GM19438 (cell line): Measurements from ENCODE around the gene DTNB.
"Not testable (repeated sequence)": the region's sequence is repeated elsewhere in the genome, so short reads cannot be mapped to it uniquely, and the experiment has no call there.

Experiments
- ATAC-seq: cut with Tn5 transposase; IDR thresholded peaks from one replicate; pipeline ENCODE4 v1.9.1; 2021; ENCODE audit warnings: low read depth; ENCODE audit not compliant: unreplicated experiment

DTNB gene

DNA sequence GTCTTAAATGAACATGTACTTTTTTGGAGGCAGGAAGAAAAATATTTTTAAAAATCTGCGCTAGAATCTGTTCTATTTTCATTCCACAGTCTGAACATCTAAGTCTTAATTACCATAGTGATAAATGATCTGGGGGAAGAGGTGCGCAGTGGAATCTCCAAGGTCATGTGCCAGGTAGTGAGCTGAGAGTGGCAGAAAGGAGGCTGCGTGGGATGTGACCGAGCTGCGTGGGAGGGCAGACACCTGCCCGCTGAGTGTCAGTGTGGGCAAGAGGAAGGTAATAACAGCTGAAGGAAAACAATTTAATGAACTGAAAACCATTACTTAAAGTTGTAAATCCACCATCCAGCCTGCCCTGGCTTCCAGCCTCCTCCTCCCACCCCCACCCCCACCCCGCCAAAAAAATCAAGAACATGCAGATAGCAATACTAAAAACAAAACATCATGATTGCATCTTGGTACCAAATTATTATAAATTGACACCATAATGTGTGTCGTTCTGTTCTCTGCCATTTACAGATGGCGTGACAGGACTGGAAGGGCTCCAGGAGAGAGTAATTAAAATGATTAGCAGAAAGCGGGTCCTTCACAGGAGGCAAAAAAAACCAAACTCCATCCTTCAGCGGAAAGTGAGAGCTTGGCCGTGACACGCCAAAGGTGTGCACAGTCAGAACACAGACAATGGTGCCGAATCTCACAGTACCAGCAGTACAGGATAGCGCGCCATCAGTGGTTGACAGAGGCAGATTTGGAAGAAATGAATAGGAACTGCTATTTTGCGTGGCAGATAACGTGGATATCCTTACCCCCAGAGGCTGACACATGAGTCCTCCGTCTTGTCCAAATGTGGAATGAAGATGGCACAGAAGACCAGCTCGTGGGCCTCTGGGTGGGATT, 11.4 kb upstream of the DTNB start:
- no peak for ATAC-seq

DNA sequence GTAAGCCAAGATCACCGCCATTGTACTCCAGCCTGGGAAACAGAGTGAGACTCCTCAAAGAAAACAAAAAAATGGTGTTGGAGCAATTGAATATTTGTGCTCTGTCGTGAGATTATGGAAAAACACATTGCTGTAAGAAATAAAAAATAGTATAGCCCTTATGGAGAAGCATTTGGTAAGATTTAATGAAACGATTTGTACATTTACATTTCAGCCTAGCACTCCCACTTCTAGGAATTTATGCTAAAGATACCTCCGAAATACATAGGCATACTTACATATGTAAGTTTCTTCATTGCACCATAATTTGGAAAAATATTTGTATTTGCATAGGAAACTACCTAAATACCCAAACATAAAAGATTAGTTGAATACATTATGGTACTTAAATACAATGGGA, 8.7 kb upstream of the DTNB start:
- ATAC-seq: no peak

DNA sequence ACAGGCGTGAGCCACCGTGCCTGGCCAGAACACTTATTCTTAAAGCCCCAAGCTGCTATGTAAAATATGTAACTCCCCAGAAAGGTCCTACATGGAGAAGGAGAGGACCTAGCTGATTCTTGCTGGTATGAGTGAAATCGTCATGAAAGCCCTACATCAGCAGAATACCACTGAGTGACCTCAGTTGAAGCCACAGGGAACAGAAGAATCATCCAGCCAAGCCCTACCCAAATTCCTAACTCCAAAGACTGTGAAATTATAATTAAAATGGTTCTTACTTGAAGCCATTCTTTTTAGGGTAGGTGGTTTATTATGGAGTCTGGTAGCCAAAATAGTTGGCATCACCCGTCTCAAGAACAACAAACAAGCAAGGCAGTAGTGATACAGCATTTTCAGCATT, 4.5 kb upstream of the DTNB start:
- no peak for ATAC-seq

DNA sequence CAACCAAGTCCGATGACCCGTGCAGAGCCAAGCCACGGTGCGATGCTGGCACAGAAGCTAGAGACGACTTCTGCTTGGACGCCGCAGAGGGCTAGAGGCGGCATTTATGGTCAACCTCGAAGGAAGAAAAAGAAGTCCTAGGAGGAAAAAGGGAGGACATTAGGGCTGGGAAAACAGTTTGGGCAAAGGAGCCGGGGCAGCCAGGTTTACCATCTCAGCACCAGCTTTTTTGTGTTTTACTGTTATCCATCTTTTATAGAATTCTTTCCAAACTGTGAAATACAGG, 643 bp upstream of the DTNB start:
- ATAC-seq: no peak

DNA sequence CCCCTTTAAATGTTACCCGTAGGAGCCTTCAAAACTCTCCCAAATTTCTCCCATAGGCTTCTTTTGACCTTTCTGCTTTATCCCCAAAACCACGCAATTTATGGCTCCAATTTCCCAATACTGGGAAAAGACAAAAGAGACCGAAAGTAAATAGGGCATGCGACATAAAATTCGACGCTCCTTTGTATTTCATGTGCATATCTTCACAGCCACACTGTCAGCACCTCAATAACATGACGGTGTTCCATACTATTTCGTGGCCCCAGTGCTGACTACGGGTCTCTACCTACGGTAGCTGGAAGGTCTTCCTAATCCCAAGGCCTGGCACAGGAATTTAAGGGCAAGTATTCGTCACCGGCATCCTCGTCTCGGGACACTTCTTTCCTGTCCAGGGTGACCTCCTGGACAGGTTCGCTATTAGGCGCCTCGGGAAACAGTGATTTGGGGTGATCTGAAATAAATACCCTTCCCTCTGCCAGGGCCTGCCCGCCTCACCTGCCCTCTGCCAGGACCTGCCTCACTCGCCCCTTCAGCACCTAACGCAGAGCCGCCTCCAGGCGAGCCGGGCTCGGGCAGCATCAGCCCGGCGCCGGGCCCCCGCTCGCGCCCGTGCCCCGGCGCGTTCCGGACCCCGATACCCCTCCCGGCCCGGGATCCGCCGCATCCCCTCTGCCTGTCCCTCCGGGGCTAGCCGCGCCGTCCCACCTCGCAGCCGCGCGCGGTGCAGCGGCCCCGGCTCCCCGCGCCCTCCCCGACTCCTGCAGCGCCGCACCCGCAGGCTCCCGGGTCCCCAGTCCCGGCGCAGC, 680 bp downstream of the DTNB start:
- peak; percentile 58 for ATAC-seq

DNA sequence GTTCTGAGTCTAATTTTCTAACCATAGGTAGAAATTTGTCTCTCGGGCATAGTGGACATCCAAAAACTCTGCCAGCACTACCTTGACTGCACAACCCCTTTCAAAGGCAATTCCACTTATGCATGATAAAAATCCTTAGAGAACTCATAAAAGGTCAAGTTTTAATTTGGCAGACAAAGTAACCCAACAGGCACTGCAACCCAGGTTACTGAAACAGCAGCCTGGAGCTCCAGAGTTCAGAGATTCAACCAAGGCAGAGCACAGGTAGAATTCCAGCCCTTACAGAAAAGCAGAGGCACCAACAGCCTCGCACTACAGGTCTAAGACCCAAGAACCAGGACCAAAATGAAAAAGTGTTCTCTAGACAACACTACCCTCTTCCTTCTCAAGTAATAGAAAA, 1.8 kb downstream of the DTNB start:
- no peak for ATAC-seq

DNA sequence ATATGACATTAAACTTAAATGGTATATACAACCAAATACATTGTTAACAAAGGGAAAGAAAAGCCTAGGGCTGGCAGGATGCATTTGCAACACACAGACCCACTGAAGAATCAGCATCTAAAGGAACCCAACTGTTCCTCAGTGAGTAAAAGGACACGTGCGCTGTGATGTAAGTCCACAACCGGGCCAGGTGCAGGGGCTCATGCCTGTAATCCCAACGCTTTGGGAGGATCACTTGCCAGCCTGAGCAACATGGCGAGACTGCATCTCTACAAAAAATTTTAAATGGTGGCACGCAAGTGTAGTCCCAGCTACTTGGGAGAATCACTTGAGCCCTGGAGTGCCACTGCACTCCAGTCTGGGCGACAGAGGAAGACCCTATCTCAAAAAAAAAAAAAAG, 3.9 kb downstream of the DTNB start:
- ATAC-seq: no peak

DNA sequence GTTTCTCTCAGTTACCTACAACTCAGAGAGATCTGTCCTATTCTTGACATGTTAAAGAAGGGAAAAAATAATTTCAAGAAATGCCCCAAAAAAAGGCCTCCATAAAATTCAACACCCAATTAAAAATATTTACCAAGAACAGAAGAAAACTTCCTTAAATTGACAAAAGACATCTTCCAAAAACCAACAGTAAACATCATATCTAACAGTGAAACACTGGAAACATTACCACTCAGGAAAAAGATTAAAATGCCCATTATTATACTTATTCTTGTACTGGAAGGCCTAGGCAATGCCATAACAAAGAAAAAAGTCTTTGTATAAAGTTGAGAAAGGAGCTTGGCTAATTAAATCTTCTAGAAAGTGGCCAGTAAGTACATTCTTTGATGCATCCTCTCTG, 7.2 kb downstream of the DTNB start:
- no peak for ATAC-seq

DNA sequence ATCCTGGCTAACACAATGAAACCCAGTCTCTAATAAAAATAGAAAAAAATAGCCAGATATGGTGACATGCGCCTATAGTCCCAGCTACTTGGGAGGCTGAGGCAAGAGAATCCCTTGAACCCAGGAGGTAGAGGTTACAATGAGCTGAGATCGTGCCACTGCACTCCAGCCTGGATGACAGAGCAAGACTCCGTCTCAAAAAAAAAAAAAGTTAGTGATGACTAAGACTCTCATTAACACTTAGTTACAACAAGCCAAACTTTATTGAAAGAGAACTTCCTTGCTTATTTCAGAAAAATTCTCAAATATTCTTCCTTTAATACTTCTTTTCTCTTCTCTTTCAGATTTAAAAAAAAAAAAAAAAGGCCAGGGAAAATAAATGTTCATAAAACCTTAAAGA, 7.9 kb downstream of the DTNB start:
- ATAC-seq: not testable (repeated sequence)

DNA sequence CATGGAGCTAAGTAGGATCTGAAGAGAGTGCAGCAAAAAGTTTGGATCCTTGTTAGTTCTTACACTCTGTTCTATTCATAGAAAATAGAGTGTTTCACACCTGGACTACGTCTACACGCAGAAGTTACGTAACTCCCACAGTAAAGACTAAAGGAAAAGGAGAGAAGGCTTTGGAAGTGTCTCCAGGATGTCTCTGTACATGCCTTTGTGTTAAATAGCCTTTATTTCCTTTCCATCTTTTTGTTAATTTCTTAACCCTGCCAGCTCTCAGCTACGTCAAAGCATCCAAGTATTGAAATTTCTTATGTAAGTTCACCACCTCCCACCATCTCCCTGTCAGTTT, 8.4 kb downstream of the DTNB start:
- ATAC-seq: no peak

DNA sequence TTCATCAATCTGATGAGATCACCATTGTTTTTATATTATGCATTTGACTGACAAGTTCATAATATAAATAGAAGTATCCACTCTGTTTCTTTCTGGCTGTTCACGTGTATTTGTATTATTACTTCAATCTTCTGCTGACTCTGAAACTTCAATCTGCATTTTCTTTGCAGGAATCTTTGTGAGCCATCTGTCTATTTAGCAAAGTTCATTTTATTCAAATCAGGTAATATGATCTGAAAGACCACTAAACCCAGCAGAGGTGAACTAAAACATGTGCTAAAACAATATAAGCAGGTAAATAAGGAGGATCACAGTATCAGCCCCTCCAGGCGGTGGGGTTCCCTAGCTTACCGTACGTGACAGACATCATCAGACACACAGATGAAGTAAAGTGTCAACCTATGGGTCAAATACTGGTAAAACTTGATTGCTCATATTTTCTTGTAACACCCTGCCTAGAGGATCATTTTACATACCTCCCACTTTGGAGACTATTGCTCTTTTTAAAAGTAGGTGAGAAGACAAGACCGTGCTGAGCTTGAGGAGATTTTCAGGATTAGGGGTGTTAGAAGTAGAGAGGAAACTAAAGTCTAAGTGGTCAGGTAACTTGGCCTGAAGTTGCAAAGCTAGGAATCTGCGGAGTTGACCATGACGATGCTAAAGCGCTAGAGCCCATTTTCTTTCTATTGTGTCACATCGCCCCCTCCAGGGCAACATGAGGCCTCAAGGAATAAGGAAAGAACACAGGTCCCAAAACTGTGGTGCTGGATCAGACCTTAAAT, 9.0 kb downstream of the DTNB start:
- ATAC-seq: no peak

DNA sequence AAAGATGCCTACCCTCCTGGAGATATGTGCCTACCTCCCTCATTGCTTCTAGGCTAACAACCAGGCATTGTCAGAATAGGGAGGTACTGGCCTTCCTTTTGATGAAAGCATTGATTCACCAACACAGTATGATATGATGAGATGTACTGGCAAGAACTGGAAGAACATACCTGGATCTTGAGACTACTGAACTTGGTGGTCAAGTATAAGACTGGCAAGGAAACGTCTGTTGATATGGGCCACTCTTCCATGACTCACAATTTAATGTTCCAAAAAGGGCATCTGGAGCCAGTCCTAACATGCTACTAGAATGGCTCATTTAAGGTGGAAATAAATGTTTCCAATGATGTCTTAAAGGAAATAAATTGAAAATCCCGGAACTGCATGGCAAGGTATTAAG, 18.1 kb downstream of the DTNB start:
- ATAC-seq: no peak

DNA sequence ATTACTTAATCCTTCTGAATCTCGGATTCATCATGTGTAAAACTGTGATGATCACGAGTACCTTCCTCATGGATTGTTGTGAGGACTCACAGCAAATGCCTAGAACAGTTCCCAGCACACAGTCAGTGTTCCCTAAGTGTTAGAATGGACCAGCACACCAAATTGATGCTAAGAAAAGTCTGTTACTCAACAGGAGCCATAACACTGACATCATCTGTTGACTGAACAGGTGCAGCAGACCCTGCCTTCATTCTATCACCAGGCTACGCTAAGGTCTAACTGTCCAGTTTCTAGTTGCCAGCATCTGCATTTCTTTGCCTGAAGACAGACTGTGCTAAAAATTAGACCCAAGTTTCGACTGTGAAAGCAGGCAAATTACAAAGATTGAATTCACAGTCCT, 18.6 kb downstream of the DTNB start:
- ATAC-seq: no peak

DNA sequence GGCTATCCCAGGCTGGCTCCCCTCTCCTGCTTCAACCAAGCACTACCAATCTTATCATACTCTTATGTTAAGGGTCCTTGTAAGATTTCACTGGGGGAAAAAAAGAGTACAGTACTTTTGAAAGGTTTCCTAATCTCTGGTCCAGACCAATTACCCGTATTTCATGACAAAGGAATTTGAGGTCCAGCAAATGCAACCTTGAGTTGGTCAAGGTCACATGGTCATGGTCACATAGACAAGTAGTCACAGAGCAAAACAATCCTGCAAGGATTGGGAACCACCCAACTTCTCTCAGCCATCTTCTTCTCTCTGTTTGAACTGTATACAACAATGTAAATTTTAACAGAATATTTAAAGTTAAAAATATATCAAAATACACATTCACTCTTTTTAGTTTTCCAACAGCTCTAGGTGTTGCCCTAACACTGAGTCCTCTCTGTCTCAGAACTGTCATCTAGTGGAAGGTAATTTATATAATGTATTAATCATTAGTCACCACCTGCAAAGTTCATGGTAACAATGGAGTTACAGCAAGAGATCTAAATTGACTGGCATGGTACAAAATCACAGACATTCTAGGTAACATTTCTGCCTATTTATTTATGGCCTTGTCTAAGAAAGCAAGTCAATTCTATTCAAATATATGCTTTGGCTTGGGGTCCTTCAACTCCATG, 21.5 kb downstream of the DTNB start:
- no peak for ATAC-seq

DNA sequence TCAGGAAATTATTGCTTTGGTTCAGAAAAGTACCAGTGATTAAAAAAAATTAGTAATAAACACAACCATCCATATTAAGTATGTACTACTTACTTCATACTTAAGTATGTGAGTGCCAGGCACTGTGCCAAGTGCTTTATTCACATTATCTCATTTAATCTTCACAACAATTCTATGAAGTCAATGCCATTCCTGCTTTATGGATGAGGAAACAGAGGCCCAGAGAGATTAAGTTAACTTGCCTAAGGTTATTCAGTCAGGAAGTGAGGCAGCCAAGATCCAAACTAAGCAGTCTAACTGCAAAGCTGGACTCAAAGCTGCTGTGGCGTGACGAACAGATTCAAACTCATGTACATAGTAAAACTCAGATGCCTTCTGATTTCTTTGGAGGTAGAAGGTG, 22.3 kb downstream of the DTNB start:
- ATAC-seq: no peak

DNA sequence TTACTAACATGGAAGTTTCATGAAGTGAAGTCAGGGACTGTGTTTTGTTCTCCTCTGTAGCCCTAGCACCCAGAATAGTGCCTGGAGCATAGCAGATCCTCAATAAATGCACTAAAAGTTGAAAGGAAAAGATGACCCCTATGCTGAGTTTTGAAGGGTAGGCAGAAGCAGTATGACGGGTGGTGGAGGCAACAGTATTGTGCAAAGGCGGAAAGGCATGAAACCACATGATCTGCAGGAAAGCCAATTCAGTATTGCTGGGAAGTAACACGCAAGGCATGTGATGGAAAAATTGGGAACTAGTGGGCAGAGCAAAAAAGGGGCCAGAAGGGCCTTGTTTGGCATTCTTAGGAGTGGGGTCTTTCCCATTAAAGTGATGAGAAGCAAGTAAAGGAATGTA, 23.1 kb downstream of the DTNB start:
- ATAC-seq: no peak

DNA sequence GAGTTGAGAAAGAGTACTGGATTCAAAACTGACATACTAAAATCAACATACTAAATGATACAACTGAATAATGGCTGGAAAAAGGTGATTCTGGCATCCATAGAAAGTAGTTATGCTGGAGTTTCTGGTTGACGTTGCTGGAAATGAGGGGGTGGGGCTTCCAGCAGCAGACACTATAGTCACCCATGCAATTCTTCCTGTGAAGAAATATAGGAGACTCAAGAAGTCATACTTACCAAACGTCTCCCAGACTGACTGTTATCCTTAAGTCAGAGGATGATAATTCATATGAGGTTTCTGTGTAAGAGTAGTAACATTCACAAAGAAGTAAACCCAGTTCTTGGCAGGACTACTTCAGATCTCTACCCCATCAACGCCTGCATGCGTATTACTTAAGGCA, 23.6 kb downstream of the DTNB start:
- no peak for ATAC-seq

DNA sequence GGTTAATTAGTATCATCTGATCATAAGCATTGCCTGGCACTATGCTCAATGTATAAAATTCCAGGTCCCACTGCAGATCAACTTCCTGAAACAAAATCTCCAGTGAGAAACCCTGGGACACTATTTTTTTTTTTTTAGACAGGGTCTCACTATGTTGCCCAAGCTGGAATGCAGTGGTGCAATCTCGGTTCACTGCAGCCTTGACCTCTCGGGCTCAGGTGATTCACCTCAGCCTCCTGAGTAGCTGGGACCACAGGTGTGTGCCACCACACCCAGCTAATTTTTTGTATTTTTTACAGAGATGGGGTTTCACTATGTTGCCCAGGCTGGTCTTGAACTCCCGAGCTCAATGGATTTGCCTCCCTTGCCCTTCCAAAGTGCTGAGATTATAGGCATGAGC, 31.1 kb downstream of the DTNB start:
- ATAC-seq: no peak

DNA sequence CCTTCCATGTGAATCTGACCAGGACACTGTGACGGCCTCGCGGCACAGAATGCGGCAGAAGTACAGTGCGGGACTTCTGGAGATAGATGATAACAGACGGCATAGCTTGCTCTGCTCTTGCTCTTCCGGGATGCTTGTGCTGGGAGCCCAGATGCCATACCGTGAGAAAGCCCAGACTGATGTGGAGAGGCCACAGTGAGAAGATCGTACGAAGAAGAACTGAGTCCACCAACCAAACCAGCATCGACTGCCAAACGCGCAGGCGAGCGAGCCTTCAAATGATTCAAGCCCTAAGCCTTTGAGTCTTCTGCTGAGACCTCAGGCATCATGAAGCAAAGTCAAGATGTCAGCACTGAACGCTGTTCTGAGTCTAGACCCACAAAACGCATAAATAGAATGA, 33.7 kb downstream of the DTNB start:
- ATAC-seq: no peak

DNA sequence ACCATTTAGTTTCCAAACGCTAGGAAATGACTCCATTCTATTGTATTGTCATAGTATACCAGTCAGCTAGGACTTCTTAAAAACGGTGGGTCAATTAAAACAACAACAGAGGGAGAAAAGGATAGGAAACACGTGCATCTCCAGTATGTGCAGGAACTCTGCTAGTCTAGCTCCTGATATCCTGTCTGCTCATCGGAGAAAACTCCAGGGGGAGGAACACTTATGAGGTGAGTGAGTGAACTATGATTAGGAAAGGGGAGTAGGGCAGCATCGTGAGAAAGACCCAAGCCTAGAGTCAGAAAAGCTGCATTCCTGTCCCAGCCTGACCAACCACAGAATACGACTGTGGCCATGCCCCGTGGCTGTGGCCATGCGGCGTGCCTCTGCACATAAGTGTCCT, 34.2 kb downstream of the DTNB start:
- no peak for ATAC-seq

DNA sequence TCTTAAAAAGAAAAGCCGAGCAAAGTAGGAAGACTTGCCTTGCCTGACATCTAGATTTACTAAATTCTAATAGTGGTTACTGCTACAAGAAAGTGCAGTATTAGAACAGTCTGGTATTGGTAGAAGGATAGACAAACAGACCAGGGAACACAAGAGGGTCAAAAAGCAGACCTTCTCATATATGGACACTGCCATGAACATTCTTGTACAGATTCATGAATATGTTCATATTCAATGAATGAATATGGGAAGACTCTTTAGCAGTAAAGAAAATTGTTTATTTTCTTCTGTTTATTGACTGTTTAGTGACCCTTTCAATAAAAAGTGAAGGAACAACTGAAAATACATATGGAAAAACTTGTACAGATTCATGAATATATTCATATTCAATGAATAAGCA, 37.6 kb downstream of the DTNB start:
- no peak for ATAC-seq
